GM21737 (cell line): Measurements from ENCODE around the gene PRKCA.

ENCODE experiments used
- ATAC-seq: cut with Tn5 transposase; IDR thresholded peaks from one replicate; pipeline ENCODE4 v1.9.1; 2021; ENCODE audit warnings: mild to moderate bottlenecking, moderate library complexity; ENCODE audit not compliant: unreplicated experiment

PRKCA gene

DNA sequence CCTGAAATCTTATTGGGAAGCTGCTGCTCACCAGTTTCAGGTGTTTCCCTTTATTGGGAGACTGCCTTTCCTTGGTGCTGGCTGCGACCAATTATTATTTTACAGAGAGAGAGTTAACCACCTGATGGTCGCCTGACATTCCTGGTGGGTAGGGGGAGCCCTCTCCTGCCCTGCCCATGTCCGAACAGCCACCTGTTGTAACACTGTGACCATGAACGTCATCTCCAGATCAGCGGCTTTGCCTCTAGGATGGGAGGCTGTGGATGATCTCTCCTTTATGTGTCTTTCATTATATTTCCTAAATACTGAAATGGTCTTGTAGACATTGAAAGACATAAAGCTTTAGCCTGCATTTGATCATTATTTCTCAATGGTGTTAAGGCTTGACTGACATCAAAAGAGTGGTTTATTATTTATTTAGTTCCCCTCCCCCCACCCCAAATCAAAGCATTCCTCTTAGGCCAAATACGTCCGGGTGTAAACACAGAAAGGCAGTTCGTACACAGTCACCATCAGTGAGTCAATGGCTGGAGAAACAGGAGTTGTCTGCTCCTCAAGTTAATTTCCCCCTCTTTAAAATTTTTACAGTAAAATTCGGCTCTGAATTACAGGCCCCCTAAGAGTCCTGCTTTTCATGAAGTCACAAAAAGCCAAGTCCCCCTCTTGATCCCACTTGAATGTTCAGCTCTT is 474.7 kb downstream of the PRKCA start:
- no peak for ATAC-seq

- ATAC-seq: no peak
Measured at GRCh38 chr17:66777689-66778225, 475.3 kb downstream of the PRKCA start.

DNA sequence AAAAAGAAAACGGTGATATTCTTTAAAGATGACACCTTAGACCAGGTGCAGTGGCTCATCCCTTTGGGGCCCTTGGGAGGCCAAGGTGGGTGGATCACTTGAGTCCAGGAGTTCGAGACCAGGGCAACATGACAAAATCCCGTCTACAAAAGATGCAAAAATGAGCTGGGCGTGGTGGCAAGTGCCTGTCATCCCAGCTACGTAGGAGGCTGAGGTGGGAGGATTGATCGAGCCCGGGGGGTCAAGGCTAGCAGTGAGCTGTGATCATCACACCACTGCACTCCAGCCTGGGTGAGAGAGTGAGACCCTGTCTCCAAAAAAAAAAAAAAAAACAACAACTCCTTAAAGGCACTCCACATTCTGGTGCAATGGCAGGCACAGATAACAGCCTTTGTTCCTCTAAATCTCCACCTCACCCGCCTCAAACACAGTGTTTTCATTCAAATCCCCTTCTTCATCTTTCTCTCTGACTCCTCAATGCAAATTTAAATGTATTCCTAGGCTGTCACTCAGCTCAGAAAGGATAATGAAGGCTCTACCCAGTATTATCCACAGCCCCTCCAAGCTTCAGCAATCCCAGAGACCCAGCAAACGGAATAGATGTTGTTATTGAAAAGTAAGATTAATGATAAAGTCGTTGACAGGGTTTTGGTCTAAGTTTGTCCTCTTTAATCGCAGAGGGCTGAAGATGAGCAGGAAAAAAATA is 476.3 kb downstream of the PRKCA start:
- ATAC-seq: no peak

GRCh38 chr17:66779237-66779606 is 476.8 kb downstream of the PRKCA start:
- no peak for ATAC-seq

DNA sequence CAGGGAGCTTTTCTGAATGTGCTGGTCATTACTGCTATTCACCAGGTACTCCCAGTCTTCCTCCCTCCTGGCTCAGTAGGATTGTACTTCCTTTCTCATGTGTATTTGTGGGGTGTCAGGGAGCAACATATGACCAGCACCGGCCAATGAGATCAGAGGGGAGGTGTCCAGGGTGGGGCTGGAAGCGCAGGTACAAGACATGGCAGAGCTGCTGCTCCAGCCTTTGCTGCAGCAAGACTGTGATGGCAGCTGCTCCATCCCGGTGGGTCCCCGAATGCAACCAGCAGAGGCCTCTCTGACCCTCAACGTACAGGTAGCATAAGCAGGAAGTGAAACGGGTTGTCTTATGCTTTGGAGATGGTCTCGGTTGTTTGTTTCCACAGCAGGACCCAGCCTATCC is 478.7 kb downstream of the PRKCA start:
- ATAC-seq: no peak

GRCh38 chr17:66782851-66783250 is 480.4 kb downstream of the PRKCA start:
- no peak for ATAC-seq

DNA sequence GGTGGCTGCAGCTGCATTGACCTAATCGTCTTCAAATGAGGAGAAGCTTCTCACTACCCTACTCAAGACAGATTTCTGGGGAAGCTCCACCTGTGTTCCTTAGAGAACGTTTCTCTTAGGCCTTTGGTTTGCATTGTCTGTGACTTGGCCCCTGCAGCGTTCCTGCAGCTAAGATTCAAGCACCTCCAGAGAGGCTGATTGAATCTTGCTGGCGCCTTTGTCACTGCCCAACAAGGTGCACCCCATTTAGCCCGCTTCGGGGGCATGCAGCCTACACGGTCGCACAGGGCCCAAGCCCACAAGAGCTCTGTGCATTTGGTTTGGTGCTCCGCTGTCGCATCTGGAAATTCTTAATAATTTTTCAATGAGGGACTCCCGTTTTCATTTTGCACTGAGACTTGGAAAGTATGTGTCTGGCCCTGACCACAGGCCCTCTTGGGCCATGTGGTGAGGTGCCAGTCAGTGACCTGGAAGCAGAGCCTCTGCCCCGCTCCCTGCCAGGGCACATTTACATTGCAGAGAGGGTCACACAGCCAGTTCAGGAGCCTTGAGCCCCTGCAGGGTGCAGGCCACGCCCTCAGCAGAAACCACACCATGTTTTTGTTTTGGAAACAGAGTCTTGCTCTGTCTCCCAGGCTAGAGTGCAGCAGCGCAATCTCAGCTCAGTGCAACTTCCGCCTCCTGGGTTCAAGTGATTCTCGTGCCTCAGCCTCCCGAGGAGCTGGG is 481.4 kb downstream of the PRKCA start:
- no peak for ATAC-seq

GRCh38 chr17:66784621-66785364 is 482.4 kb downstream of the PRKCA start:
- ATAC-seq: no peak

DNA sequence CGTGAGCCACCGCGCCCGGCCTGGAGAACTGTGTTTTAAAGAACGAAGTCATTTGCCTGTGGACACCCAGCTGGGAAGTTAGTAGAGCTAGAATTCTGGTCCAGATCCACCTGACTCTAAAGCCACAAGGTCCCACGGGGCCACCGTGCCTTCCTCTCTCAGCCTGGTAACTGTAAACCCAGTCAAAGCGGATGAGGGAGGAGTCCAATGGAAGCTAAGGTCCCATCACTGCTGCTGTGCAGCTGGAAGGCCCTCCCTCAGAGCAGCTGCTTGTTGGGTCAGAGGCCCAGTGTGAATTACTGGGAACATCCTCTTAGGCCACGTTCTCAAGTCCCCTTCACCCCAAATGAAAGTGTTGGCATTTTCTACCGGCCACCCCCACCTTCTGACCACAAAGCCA is 483.7 kb downstream of the PRKCA start:
- ATAC-seq: no peak

GRCh38 chr17:66787914-66788313 is 485.5 kb downstream of the PRKCA start:
- ATAC-seq: no peak

- no peak for ATAC-seq
Measured at GRCh38 chr17:66789093-66789492, 486.7 kb downstream of the PRKCA start.

GRCh38 chr17:66789961-66790437 is 487.6 kb downstream of the PRKCA start:
- ATAC-seq: no peak

GRCh38 chr17:66790501-66791061 is 488.2 kb downstream of the PRKCA start:
- ATAC-seq: no peak

GRCh38 chr17:66791347-66791746 is 488.9 kb downstream of the PRKCA start:
- ATAC-seq: no peak

DNA sequence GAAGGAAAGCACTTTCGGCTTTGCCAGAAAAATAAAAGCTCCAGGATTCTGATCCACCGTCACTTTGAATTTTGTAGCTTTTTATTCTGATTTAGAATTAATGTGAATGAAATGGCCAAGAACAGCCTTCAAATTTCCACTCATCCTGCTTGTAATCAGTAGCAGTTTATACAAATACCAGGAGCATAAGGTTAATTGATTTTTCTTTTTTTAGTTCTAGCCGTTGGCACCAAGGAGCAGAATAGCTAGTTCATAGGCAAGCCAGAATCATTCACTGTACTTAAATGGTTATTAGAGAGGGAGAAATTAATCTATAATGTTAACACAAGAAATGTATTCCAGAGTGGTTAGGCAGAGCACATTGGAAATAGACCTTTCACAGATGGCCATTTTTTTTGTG is 491.4 kb downstream of the PRKCA start:
- ATAC-seq: no peak

DNA sequence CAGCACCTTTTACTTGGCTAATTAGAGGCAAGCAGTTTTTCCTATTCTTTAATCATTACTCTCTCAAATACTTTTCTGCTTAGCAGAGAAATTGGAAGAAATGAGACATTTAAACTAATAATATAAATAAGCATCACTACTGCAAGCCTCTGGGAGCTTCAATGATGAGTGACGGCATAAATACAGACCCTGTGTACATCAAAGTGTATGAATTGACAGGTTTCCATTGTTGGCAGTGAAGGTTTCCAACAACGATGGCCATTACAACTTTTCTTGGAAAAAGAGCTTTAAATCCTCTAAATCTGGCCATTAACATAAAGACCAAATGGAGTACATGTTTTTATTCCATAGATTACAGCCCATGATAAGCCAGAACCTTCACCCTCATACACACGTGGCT is 493.1 kb downstream of the PRKCA start:
- no peak for ATAC-seq

DNA sequence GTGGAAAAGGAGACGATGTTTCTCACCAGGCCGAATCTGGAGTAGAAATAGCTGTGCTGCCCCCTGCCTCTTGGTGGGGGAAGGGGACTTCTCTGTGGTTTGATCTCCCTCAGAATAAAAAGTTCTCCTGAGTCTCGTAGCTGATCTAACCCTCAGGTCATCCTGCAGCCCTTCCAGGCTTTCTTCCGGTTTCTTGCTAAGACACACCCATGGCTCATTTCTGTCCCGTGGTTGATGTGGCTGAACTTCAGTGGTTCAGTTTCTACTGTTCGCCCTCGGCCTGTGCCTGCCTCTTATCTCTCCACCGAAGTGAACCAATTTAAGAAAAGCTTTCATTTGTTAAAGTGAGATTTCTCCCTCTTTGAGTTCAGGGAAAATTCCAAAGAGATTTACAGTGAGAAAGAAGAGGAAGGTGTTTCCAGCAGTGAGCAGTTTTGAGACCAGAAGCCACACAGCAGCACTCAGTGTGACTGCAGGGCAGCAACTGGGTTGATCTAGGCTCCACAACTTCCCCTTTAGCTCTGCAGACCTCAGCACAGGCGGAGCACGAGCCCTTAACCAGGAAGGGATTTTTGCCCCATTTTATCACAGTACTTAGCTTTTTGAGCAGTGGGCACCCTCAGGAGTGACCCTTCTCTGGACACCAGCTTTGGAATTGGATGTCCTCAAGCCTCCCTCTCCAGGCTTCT is 497.6 kb downstream of the PRKCA start:
- no peak for ATAC-seq

DNA sequence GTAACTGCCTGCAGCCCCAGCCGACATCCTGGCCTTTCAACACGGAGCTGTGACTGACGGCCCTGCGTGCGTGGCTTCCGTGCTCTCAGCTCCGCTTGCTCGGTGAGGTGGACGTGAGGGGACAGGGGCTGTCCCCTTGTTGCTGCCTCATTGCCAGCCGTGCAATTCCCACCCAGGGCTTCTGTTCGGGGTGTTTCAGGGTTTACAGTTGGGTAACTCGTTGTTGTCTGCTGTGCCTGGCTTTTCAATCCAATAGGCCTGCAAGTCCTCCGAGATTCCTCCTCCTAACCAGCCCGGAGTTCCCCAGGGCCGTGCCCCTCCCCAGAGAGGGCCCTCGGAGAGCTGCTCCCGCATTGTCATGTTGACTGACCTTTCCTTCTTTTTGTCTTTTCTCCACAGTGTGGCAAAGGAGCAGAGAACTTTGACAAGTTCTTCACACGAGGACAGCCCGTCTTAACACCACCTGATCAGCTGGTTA is 501.1 kb downstream of the PRKCA start:
- no peak for ATAC-seq

DNA sequence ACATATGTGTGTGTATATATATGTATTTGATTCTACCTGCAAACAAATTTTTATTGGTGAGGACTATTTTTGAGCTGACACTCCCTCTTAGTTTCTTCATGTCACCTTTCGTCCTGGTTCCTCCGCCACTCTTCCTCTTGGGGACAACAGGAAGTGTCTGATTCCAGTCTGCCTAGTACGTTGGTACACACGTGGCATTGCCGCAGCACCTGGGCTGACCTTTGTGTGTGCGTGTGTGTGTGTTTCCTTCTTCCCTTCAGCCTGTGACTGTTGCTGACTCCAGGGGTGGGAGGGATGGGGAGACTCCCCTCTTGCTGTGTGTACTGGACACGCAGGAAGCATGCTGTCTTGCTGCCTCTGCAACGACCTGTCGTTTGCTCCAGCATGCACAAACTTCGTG is 503.2 kb downstream of the PRKCA start:
- ATAC-seq: no peak

DNA sequence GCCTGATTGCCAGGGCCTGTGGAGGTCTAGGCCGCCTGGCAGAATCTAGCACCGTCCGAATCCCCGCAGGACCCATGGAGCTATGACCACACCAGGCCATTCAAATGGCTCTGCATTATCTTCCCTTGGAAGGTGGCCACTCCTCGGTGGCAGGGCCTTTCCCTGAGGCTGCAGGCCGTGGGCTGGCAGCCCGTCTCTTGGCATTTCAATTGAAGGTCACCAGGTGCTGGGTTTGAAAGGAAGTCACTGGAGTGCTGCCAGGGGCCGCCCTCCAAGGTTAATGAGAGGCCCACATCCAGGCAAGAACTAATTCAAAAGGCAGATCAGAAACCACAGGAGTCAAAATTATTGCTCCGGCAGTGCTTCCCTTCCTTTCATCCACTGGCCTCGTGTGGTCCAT is 504.8 kb downstream of the PRKCA start:
- ATAC-seq: no peak
